HG02571 (cell line): ENCODE data around the gene ELOVL6.

Experiments
- ATAC-seq: cut with Tn5 transposase; IDR thresholded peaks from one replicate; pipeline ENCODE4 v1.9.1; 2021; ENCODE audit warnings: mild to moderate bottlenecking, moderate library complexity; ENCODE audit not compliant: unreplicated experiment

Gene ELOVL6

GRCh38 chr4:109998867-109999584 lies 199.4 kb downstream of the ELOVL6 start:
- peak; percentile 57 for ATAC-seq

DNA sequence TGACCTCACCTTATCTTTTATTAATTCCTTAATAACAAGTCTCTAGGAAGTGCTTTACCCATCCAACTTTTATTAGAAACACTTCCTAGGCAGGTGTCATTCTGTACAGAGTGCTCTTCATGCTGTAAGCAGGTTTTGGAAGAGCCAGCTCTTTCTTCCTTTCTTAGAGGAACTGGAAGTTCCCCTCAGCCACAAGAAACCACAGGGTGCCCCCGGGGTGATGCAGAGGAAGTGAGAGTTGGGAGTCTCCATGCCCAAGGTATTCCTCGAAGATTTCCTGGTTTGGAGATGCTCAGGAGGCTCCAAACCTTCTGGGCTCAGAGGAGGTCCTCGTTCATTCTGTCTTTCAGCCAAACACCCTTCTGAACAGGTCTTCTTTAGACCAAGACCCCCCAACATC lies 201.9 kb downstream of the ELOVL6 start:
- ATAC-seq: no peak
